ENCODE measurements around the gene TSPAN13. TPM values are rescaled to one million over a fixed set of nuclear protein-coding genes. Genes with fewer than 3 reads are reported as not detected.

Gene TSPAN13
- total RNA-seq, 3 donors from 2014 or later = 10.2 to 73.8 (median 42.6) TPM

GRCh38 chr7:16801111-16801542 lies 47.6 kb downstream of the TSPAN13 start:
- intact Hi-C loops (cut with DNase I; ENCODE audit: low total_unique reads) = no loop called here
- H3K27ac ChIP-seq = no peak overlapping the region
- DNase-seq (ENCODE audit: low spot score in 2 of 2) = no peak

GRCh38 chr7:16801579-16801978 lies 48.0 kb downstream of the TSPAN13 start:
- Histone ChIP-seq H3K4me3 (no peak overlapping the region), H3K36me3 (no peaks in the 10 kb centered on the region), H3K27me3 (no peaks in the 10 kb centered on the region), H3K27ac (no peak overlapping the region), H3K9me3 (no peaks in the 10 kb centered on the region), H3K4me1 (no peaks in the 10 kb centered on the region)
- no peak for DNase-seq (ENCODE audit: low spot score in 2 of 2)
- TF ChIP-seq CTCF (IDR thresholded peaks at IDR 0.05) = no peak
- no peak for TF ChIP-seq POLR2A (IDR thresholded peaks at IDR 0.05)
- no peak for TF ChIP-seq POLR2AphosphoS5 (IDR thresholded peaks at IDR 0.05)
- intact Hi-C loops (cut with DNase I; ENCODE audit: low total_unique reads) = no loop called here

More at GRCh38 chr7:16801111-16801542, 47.6 kb downstream of the TSPAN13 start:
- no peaks in the 10 kb centered on the region for H3K9me3 ChIP-seq
- no peaks in the 10 kb centered on the region for H3K4me1 ChIP-seq
- no peak for TF ChIP-seq POLR2A (IDR thresholded peaks at IDR 0.05)
- peak; percentile 26 to 38 (median 31) for TF ChIP-seq CTCF (IDR thresholded peaks at IDR 0.05)
- no peak for TF ChIP-seq POLR2AphosphoS5 (IDR thresholded peaks at IDR 0.05)
- no peaks in the 10 kb centered on the region for H3K36me3 ChIP-seq
- no peak overlapping the region for H3K4me3 ChIP-seq
- H3K27me3 ChIP-seq = no peaks in the 10 kb centered on the region

GRCh38 chr7:16803125-16803524 lies 49.6 kb downstream of the TSPAN13 start:
- no peak overlapping the region for H3K27ac ChIP-seq
- H3K27me3 ChIP-seq = no peaks in the 10 kb centered on the region
- no peaks in the 10 kb centered on the region for H3K36me3 ChIP-seq
- no peaks in the 10 kb centered on the region for H3K9me3 ChIP-seq
- H3K4me3 ChIP-seq = no peak overlapping the region
- TF ChIP-seq POLR2A (IDR thresholded peaks at IDR 0.05) (no peak), CTCF (IDR thresholded peaks at IDR 0.05) (no peak), POLR2AphosphoS5 (IDR thresholded peaks at IDR 0.05) (no peak)
- no peaks in the 10 kb centered on the region for H3K4me1 ChIP-seq
- no peak for DNase-seq (ENCODE audit: low spot score in 2 of 2)
- intact Hi-C loops (cut with DNase I; ENCODE audit: low total_unique reads) = no loop called here

GRCh38 chr7:16803881-16804673 lies 50.5 kb downstream of the TSPAN13 start:
- Histone ChIP-seq H3K27me3 (no peaks in the 10 kb centered on the region), H3K9me3 (no peaks in the 10 kb centered on the region), H3K4me1 (no peaks in the 10 kb centered on the region), H3K27ac (peak overlapping the region; percentile 48 to 73), H3K36me3 (no peaks in the 10 kb centered on the region), H3K4me3 (peak overlapping the region in 2 of 3 donors; percentile 28 to 48)
- no peak for DNase-seq (ENCODE audit: low spot score in 2 of 2)
- TF ChIP-seq POLR2AphosphoS5 (IDR thresholded peaks at IDR 0.05) (no peak), POLR2A (IDR thresholded peaks at IDR 0.05) (no peak), CTCF (IDR thresholded peaks at IDR 0.05) (no peak)
- intact Hi-C loops (cut with DNase I; ENCODE audit: low total_unique reads) = no loop called here

GRCh38 chr7:16804674-16805439 lies 51.3 kb downstream of the TSPAN13 start, which contains the start of gene AGR2:
TSS of gene AGR2 (minus strand) at chr7:16804999. CDS start at chr7:16801796, 3,203 bp downstream.
- no peaks in the 10 kb centered on the region for H3K4me1 ChIP-seq
- DNase-seq (ENCODE audit: low spot score in 2 of 2) = peak in 1 of 2 donors; percentile 44
- no peaks in the 10 kb centered on the region for H3K36me3 ChIP-seq
- H3K27me3 ChIP-seq = no peaks in the 10 kb centered on the region
- peak within 1 kb of the TSS; percentile 48 to 73 for H3K27ac ChIP-seq
- no peak for TF ChIP-seq POLR2A (IDR thresholded peaks at IDR 0.05)
- no peak for TF ChIP-seq CTCF (IDR thresholded peaks at IDR 0.05)
- TF ChIP-seq POLR2AphosphoS5 (IDR thresholded peaks at IDR 0.05) = no peak
- intact Hi-C loops (cut with DNase I; ENCODE audit: low total_unique reads) = no loop called here
- peak within 1 kb of the TSS in 2 of 3 donors; percentile 28 to 48 for H3K4me3 ChIP-seq
- H3K9me3 ChIP-seq = no peaks in the 10 kb centered on the region
